GM21423 (cell line): Measurements from ENCODE around the gene HPCAL1.

Experiments used
- ATAC-seq: cut with Tn5 transposase; IDR thresholded peaks from one replicate; pipeline ENCODE4 v1.9.1; 2021; ENCODE audit warnings: mild to moderate bottlenecking, moderate library complexity; ENCODE audit not compliant: unreplicated experiment

HPCAL1 gene

GRCh38 chr2:10415048-10415447 is 112.3 kb downstream of the HPCAL1 start:
- ATAC-seq, result no peak

- no peak for ATAC-seq
These were observed 112.9 kb downstream of the HPCAL1 start for GRCh38 chr2:10415640-10416039.

GRCh38 chr2:10417551-10418335 is 115.0 kb downstream of the HPCAL1 start:
- no peak for ATAC-seq

GRCh38 chr2:10419553-10420257 is 117.0 kb downstream of the HPCAL1 start:
- no peak for ATAC-seq

- no peak for ATAC-seq
These were observed 119.5 kb downstream of the HPCAL1 start for GRCh38 chr2:10422251-10422650.

DNA sequence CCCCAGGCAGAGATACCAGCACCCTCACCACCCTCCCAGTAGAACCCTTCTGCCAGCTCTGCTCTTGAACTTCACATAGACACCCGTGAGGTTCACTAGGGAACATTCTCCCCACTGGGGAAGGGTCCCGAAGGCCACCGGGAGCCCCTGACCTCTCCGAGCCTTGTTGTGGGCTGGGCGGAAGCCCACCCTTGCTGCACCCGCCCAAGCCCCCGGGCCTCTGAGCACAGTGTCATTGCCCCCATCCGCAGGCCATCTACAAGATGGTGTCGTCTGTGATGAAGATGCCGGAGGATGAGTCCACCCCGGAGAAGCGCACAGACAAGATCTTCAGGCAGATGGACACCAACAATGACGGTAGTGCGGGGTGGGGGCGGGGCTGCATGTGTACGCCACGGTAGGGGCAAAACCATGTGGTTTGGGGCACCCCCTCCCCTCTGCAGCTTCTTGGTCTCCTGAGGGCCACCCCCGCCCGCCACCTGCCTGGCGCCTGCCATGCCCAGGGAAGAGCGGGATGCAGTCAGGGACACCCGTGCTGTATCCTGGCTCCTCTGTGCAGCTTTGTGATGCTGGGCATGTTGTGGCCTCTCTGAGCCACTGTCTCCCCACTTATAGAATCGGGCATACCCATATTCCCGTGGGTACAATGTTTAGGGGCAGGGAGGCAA is 120.2 kb downstream of the HPCAL1 start:
- ATAC-seq, result no peak

GRCh38 chr2:10423400-10423774 is 120.7 kb downstream of the HPCAL1 start:
- ATAC-seq, result no peak

GRCh38 chr2:10424051-10424450 is 121.3 kb downstream of the HPCAL1 start:
- ATAC-seq, result no peak

GRCh38 chr2:10424916-10425505 is 122.3 kb downstream of the HPCAL1 start:
- no peak for ATAC-seq

DNA sequence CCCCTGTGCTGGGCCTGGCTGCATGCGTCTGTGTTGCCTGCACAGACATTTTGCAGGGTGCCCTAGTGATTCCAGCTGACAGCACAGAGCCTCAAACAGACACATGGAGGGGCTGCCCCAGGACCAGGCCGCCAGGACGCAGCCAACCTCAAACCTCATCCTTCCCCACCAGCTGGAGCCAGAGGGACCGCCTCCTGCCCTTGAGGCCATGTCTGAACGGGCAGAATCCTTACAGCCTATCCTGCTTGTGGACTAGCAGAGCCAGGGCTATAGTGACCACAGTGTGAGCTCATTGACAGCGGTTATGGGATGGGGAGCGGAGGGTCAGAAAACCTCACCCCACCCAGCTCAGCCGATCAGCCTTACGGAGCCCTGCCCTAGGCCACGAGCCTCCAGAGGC is 123.0 kb downstream of the HPCAL1 start:
- no peak for ATAC-seq

GRCh38 chr2:10426726-10427617 is 124.3 kb downstream of the HPCAL1 start:
- no peak for ATAC-seq

GRCh38 chr2:10427618-10427949 is 124.9 kb downstream of the HPCAL1 start:
- ATAC-seq, result no peak

- ATAC-seq, result no peak
These were observed 125.7 kb downstream of the HPCAL1 start for GRCh38 chr2:10428355-10428754.

GRCh38 chr2:10428924-10429323 is 126.2 kb downstream of the HPCAL1 start:
- no peak for ATAC-seq

DNA sequence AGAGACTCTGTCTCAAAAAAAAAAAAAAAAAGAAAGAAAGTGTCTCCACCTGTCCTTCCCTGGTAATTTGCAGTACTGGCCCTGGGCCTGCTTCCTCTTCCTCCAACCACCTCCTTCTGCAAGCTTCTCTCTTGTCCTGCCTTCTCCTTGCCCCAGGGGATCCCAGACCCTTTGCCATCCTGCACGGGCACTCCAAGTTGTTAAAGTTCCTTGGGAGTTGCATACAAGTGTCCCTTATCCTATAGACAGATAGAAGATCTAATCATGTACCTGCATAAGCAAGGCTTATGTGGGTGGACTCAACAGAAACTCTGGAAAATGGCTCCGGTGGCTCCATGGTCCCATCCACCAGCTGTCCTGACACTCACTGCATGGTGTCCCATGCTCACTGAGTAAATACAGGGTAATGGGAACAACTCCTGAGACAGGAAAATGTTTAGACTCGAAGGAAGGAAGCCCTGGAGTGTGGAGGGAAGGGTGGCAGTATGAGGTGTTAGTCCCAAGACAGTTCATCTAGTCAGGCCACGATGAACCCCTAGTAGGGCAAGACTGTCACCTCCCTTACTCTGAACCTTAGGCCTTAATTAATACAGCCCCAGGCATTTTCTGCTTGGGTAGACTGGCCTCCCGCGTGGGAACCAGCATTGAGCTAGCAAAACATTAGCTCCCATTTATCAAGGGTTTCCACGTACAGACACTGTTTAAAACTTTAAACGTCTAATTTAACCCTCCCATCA is 128.3 kb downstream of the HPCAL1 start:
- ATAC-seq, result no peak

GRCh38 chr2:10431797-10432196 is 129.1 kb downstream of the HPCAL1 start:
- no peak for ATAC-seq

DNA sequence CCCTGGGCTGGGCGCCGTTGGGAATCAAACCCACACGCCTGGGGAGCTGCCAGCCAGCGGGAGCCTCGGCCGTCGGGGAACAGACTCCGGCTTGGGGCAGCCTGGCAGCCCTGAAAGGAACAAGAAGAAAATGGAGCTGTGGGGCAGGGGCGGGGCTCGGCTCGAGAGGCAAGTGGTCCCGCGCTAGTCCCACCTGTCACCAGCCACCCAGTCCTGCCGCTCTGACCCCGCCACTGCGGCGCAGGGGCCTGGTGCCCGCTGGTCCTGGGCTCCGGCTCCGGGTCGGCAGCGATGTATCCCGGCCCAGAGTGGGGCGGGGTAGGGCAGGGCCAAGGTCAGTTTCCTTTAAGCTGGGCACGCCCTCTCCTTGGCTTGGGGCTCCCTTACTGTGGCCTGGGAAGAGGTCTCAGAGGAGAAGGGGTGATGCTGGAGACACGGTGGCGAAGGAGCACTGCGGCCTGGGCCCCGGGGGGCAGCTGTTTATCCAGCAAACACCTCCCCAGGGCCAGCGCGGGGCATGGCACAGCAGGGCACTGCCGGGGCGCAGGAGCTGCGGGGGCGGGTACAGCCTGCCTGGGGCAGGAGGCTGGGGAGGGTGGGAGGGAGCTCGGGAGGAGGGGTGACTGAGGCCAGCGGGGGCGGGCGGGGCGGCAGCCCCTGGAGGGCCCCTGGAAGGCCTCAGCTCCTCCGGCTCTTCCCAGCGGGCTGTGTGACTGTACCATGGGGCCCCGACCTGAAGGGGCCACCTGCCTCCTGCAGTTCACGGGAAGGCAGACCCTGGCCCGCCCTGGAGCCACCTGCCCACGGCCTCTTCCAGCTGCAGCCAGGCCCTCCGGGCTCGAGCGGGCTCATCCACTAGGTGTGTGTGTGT is 129.8 kb downstream of the HPCAL1 start:
- peak; percentile 48 for ATAC-seq

DNA sequence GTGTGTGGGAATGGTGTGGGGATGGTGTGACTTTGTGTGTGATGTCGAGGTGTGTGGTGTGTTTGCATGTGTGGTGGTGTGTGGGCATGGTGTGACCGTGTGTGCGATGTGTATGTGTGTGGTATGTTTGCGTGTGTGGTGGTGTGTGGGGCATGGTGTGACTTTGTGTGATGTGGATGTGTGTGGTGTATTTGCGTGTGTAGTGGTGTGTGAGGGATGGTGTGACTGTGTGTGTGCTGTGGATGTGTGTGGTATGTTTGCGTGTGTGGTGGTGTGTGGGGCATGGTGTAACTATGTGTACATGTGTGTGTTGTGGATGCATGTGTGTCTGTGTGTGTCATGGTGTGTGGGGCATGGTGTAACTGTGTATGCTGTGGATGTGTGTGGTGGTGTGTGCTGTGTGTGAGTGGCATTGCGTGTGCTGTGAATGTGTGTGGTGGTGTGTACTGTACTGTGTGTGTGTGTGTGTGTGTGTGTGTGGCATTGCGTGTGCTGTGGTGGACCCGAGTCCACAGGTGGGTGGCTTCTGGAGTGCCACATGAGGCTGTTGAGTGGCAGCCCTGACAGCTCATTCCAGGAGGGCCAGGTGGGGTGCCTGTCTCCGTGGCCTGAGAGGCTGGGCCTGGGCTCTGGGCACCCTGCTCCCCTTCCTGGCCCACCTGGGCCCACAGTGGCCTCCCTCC is 130.7 kb downstream of the HPCAL1 start:
- no peak for ATAC-seq
